Neural crest cell (in vitro differentiated cells): ENCODE results near the gene TIGD3. TPM values are rescaled to one million over a fixed set of nuclear protein-coding genes. Genes with fewer than 3 reads are reported as not detected.

Experiments
- DNase-seq: peaks from one replicate; pipeline ENCODE4 v3.0.0; 2021; ENCODE audit warnings: low read depth, mixed read lengths, low spot score
- H3K27ac Mint-ChIP-seq: one replicate; pipeline ENCODE4 v1.8.0; 2021; ENCODE audit warnings: mild to moderate bottlenecking, mixed read lengths; ENCODE audit not compliant: unreplicated experiment
- H3K27me3 Mint-ChIP-seq: 2 replicates; pipeline ENCODE4 v1.8.0; 2021; ENCODE audit warnings: low read depth, mild to moderate bottlenecking, mixed read lengths
- H3K36me3 Mint-ChIP-seq: 2 replicates; pipeline ENCODE4 v1.8.0; 2021; ENCODE audit warnings: low read depth, mild to moderate bottlenecking, mixed read lengths
- H3K4me1 Mint-ChIP-seq: 2 replicates; pipeline ENCODE4 v1.8.0; 2021; ENCODE audit warnings: mixed read lengths
- H3K4me3 Mint-ChIP-seq: one replicate; pipeline ENCODE4 v1.8.0; 2021; ENCODE audit warnings: mild to moderate bottlenecking, mixed read lengths
- H3K9me3 Mint-ChIP-seq: 2 replicates; pipeline ENCODE4 v1.8.0; 2021; ENCODE audit warnings: mixed read lengths
- total RNA-seq: library from RNA; stranded (reverse); gene quantifications from 2 replicates; pipeline ENCODE4 v1.2.1, GENCODE V29; 2021
- TF ChIP-seq, protein P1 (sequence below): fragments of 200-600 bp; sonication (generic); conservative IDR thresholded peaks from 2 replicates; pipeline ENCODE4 v1.5.0; 2021; ENCODE audit warnings: antibody characterized with exemption, mild to moderate bottlenecking

Gene TIGD3
- total RNA-seq, 1 donor from 2014 or later = 3.3 TPM

- no peaks in the 10 kb centered on the region for H3K9me3 Mint-ChIP-seq
- peaks cover 38% of the 10 kb centered on the region for H3K4me1 Mint-ChIP-seq
- H3K36me3 Mint-ChIP-seq = no peaks in the 10 kb centered on the region
- H3K4me3 Mint-ChIP-seq = peak overlapping the region; percentile 77
- TF ChIP-seq, protein P1, sequence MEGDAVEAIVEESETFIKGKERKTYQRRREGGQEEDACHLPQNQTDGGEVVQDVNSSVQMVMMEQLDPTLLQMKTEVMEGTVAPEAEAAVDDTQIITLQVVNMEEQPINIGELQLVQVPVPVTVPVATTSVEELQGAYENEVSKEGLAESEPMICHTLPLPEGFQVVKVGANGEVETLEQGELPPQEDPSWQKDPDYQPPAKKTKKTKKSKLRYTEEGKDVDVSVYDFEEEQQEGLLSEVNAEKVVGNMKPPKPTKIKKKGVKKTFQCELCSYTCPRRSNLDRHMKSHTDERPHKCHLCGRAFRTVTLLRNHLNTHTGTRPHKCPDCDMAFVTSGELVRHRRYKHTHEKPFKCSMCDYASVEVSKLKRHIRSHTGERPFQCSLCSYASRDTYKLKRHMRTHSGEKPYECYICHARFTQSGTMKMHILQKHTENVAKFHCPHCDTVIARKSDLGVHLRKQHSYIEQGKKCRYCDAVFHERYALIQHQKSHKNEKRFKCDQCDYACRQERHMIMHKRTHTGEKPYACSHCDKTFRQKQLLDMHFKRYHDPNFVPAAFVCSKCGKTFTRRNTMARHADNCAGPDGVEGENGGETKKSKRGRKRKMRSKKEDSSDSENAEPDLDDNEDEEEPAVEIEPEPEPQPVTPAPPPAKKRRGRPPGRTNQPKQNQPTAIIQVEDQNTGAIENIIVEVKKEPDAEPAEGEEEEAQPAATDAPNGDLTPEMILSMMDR = no peak
- no peak for DNase-seq
- peaks cover 35% of the 10 kb centered on the region for H3K27me3 Mint-ChIP-seq
- no peak overlapping the region for H3K27ac Mint-ChIP-seq
These were observed 38.7 kb upstream of the TIGD3 start for GRCh38 chr11:65315866-65316226.

DNA sequence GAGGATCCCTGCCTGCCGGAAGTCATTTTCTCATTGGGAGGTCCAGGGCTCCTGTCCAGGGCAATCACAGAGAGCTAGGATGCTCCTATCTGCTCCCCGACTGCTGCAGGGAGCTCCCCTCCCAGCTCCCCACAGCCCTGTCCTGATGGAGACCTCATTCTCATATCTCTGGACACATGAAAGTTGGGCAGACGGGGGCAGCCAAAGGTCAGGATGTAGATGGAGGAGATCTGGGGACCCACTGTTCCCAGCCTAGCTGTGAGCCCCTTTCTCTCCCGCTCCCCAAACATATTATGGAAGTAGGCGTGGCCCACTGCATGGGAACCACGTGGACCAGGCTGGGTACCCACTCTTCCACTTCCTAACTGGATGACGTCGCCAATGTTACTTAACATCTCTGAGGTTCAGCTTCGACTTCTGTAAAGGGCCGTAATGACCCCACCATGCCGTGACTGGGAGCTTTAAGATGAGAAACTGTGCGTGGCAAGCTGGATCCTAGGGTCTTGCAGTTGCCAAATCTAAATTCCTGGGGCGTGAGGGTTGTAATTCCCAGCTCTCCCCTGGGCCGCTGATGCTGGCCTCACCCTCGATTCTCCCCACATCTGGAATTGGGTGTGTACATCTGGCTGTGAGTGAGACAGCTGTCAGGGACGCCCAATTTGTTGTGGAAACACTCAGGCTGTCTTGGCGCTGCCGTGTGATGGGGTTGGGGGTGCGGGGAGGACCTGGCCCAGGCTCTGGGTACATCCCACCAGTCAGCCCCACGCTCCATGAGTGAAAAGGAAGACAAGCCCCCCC, 38.1 kb upstream of the TIGD3 start:
- H3K4me1 Mint-ChIP-seq = peaks cover 32% of the 10 kb centered on the region
- TF ChIP-seq, protein P1 = no peak
- H3K4me3 Mint-ChIP-seq = peak overlapping the region; percentile 77
- H3K9me3 Mint-ChIP-seq = no peaks in the 10 kb centered on the region
- DNase-seq = no peak
- H3K27ac Mint-ChIP-seq = no peak overlapping the region
- no peaks in the 10 kb centered on the region for H3K36me3 Mint-ChIP-seq
- H3K27me3 Mint-ChIP-seq = peaks cover 29% of the 10 kb centered on the region

DNA sequence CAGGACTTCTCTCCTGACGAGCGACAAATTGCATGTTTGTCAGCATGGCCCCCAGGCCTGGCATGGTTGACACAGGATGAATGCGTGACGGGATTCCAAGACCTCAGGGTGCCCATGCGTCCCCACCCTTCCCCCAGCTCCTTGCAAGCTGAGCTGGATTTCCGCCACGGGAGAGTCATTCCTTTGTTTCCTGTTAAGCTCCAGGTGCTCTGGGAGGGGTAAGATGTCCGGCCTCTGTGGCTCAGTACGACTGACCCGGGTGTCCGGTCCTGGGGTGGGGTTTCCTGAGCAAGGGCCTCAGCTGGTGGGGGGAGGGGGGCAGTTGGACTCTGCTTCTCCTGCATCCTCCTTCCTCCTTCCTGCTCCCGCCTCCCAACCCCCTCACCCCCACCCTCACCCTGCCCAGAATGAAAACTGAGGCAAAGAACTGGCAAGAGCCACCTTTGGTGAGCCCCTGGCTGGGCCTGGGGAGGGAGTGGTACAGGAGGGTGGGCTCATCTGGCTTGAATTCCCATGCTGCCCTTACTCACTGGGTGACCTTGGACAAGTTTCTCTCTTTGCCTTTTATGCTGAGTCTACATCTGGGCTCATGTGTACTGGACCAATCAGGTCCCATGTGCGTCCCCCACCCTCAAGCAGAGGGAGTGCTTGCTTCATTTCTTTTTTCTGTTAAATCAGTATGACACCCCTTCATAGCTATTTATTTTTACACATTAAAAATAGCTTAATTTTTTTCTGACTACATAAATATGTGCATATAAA, 37.3 kb upstream of the TIGD3 start:
- no peak for DNase-seq
- no peaks in the 10 kb centered on the region for H3K36me3 Mint-ChIP-seq
- peaks cover 24% of the 10 kb centered on the region for H3K27me3 Mint-ChIP-seq
- no peak overlapping the region for H3K27ac Mint-ChIP-seq
- H3K4me3 Mint-ChIP-seq = peak overlapping the region; percentile 77
- peaks cover 30% of the 10 kb centered on the region for H3K4me1 Mint-ChIP-seq
- TF ChIP-seq, protein P1 = no peak
- H3K9me3 Mint-ChIP-seq = no peaks in the 10 kb centered on the region

DNA sequence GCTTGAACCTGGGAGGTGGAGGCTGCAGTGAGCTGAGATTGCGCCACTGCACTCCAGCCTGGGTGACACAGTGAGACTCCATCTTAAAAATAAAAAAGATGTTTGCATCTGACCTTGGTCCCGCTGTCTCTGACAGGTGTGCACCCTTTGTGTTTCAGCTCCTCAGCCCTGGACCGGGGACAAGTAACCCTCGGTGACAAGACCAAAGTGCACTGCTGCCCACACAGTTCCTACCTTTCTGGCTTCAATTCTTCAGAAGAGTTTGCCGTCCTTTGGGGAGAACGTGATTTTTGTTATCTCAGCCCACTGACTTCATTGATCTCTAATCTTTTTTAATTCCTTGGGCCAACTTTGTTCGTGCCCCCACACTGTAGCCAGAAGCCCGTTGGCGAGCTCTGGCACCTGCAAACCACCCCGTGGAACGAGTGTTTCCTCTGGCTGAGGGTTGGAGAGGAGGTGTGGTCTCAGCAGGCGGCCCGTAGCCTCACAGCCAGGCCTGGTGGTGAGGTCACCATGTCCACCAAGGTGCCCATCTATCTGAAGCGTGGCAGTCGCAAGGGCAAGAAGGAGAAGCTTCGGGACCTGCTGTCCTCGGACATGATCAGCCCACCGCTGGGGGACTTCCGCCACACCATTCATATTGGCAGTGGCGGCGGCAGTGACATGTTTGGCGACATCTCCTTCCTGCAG, 34.0 kb upstream of the TIGD3 start:
- H3K9me3 Mint-ChIP-seq = no peaks in the 10 kb centered on the region
- H3K4me3 Mint-ChIP-seq = no peak overlapping the region
- TF ChIP-seq, protein P1 = no peak
- no peak for DNase-seq
- peaks cover 20% of the 10 kb centered on the region for H3K4me1 Mint-ChIP-seq
- no peaks in the 10 kb centered on the region for H3K36me3 Mint-ChIP-seq
- H3K27ac Mint-ChIP-seq = no peak overlapping the region
- H3K27me3 Mint-ChIP-seq = peaks cover 3% of the 10 kb centered on the region

DNA sequence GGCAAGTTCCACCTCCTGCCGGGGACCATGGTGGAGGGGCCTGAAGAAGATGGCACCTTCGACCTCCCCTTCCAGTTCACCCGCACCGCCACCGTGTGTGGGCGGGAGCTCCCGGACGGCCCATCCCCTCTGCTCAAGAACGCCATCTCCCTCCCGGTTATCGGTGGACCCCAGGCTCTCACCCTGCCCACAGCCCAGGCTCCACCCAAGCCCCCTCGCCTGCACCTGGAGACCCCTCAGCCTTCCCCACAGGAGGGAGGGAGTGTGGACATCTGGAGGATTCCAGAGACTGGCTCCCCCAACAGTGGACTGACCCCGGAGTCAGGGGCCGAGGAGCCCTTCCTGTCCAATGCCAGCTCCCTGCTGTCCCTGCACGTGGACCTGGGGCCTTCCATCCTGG, 33.5 kb upstream of the TIGD3 start:
- peaks cover 14% of the 10 kb centered on the region for H3K4me1 Mint-ChIP-seq
- no peaks in the 10 kb centered on the region for H3K9me3 Mint-ChIP-seq
- H3K36me3 Mint-ChIP-seq = no peaks in the 10 kb centered on the region
- no peak overlapping the region for H3K4me3 Mint-ChIP-seq
- H3K27ac Mint-ChIP-seq = no peak overlapping the region
- DNase-seq = no peak
- H3K27me3 Mint-ChIP-seq = no peaks in the 10 kb centered on the region
- TF ChIP-seq, protein P1 = no peak
